Testis (tissue), 2 donors: ENCODE data around the gene KNG1.

Experiments used
- CTCF ChIP-seq, 3 experiments: fragments of 450-650 bp in 2 of 3; fragments of 200-600 bp in 1 of 3; sonication (generic) in 1 of 3; IDR thresholded peaks; one replicate each; pipeline ENCODE4 v1.5.1; 2016 to 2019; ENCODE audit warnings: antibody characterized with exemption in 3 of 3, mild to moderate bottlenecking in 2 of 3, moderate library complexity in 1 of 3
- POLR2A ChIP-seq: fragments of 450-650 bp; IDR thresholded peaks from one replicate; pipeline ENCODE4 v1.6.1; 2017; ENCODE audit warnings: antibody characterized with exemption, mild to moderate bottlenecking, moderate library complexity

- no peak for TF ChIP-seq CTCF (IDR thresholded peaks at IDR 0.05)
- no peak for TF ChIP-seq POLR2A
Observed at GRCh38 chr3:186788482-186789370, 71.6 kb downstream of the KNG1 start.
